ENCODE measurements around the gene DAPK1. TPM values are rescaled to one million over a fixed set of nuclear protein-coding genes. Genes with fewer than 3 reads are reported as not detected.

DAPK1 gene
- total and polyA plus RNA-seq, 12 donors = 5.4 to 44.6 (median 21.3) TPM

DNA sequence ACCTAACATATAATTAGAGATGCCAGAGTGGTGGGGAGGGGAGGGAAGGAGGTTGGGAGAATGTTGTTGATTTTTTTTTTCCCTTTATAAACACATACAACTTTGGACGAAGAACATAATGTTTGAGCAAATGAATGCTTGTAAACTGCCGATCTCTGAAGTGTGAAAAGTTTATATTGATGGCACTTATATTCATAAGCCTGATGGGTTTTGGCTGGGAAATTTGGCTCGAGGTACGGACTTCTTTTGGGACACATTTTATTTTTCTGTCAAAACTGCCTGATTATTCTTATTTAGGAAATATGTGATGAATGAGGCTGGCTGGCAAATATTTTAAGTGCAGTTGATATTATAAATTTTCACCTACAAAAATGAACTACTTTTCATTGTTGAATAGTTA, 9.9 kb downstream of the DAPK1 start:
- DNase-seq = no peak
- peaks cover 0 to 10% of the 10 kb centered on the region in 2 donors for H3K4me1 ChIP-seq (replicated peaks in 1 of 2)
- H3K9me3 ChIP-seq (replicated peaks in 1 of 3) = no peaks in the 10 kb centered on the region
- no peaks in the 10 kb centered on the region for H3K36me3 ChIP-seq (replicated peaks in 1 of 2)
- intact Hi-C loops (cut with DNase I) = no loop called here
- TF ChIP-seq, protein P1, sequence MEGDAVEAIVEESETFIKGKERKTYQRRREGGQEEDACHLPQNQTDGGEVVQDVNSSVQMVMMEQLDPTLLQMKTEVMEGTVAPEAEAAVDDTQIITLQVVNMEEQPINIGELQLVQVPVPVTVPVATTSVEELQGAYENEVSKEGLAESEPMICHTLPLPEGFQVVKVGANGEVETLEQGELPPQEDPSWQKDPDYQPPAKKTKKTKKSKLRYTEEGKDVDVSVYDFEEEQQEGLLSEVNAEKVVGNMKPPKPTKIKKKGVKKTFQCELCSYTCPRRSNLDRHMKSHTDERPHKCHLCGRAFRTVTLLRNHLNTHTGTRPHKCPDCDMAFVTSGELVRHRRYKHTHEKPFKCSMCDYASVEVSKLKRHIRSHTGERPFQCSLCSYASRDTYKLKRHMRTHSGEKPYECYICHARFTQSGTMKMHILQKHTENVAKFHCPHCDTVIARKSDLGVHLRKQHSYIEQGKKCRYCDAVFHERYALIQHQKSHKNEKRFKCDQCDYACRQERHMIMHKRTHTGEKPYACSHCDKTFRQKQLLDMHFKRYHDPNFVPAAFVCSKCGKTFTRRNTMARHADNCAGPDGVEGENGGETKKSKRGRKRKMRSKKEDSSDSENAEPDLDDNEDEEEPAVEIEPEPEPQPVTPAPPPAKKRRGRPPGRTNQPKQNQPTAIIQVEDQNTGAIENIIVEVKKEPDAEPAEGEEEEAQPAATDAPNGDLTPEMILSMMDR (IDR thresholded peaks at IDR 0.05) = no peak
- TF ChIP-seq POLR2A (IDR thresholded peaks at IDR 0.05) = no peak
- H3K27me3 ChIP-seq = no peaks in the 10 kb centered on the region
- no peak overlapping the region for H3K27ac ChIP-seq
- no peak overlapping the region for H3K4me3 ChIP-seq
- 65 to 82% (median 81%) methylated on average over 4 of the region's 4 CpGs for WGBS, 4 donors

GRCh38 chr9:87510252-87510683, 12.6 kb downstream of the DAPK1 start:
- TF ChIP-seq POLR2A (IDR thresholded peaks at IDR 0.05) = no peak
- TF ChIP-seq, protein P1 (IDR thresholded peaks at IDR 0.05) = no peak
- no peak for DNase-seq
- Histone ChIP-seq H3K36me3 (replicated peaks in 1 of 2) (no peaks in the 10 kb centered on the region), H3K4me3 (no peak overlapping the region), H3K9me3 (replicated peaks in 1 of 3) (no peaks in the 10 kb centered on the region), H3K27me3 (no peaks in the 10 kb centered on the region), H3K4me1 (replicated peaks in 1 of 2) (peaks cover 0 to 7% of the 10 kb centered on the region in 2 donors), H3K27ac (no peak overlapping the region)
- intact Hi-C loops (cut with DNase I) = no loop called here
- WGBS, 4 donors = 67 to 82% (median 76%) methylated on average over 4 of the region's 4 CpGs

- Histone ChIP-seq H3K27me3 (no peaks in the 10 kb centered on the region), H3K4me1 (replicated peaks in 1 of 2) (peaks cover 4 to 23% of the 10 kb centered on the region in 2 donors), H3K4me3 (no peak overlapping the region), H3K36me3 (replicated peaks in 1 of 2) (no peaks in the 10 kb centered on the region), H3K9me3 (replicated peaks in 1 of 3) (no peaks in the 10 kb centered on the region), H3K27ac (no peak overlapping the region)
- intact Hi-C loops (cut with DNase I) = no loop called here
- no peak for DNase-seq
- TF ChIP-seq POLR2A (IDR thresholded peaks at IDR 0.05) = no peak
- TF ChIP-seq, protein P1 (IDR thresholded peaks at IDR 0.05) = no peak
- 81 to 91% (median 87%) methylated on average over 3 to 4 of the region's 4 CpGs for WGBS, 4 donors
Measured at GRCh38 chr9:87512311-87512710, 14.6 kb downstream of the DAPK1 start.

DNA sequence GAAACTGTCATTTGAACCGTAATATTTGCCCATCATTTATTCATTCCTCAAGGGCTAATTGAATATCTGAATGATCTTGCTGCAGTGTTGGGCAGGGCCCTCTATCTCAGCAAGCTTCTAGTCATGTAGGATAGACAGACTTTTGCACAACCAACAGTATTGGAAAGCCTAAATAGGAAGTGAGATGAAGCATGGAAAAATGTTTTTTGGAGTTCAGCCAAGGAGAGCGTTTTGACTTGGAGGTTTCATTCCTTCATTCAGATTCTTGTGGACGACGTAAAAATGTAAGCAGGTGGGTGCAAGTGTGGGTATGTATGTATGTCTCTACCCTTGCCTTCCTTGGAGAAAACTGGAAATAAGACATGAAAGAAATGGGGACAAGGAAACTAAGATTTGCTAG, 15.5 kb downstream of the DAPK1 start:
- no peak for DNase-seq
- no peak overlapping the region for H3K27ac ChIP-seq
- TF ChIP-seq, protein P1 (IDR thresholded peaks at IDR 0.05) = no peak
- TF ChIP-seq POLR2A (IDR thresholded peaks at IDR 0.05) = no peak
- H3K4me1 ChIP-seq (replicated peaks in 1 of 2) = peaks cover 4 to 23% of the 10 kb centered on the region in 2 donors
- no peak overlapping the region for H3K4me3 ChIP-seq
- no peaks in the 10 kb centered on the region for H3K27me3 ChIP-seq
- no peaks in the 10 kb centered on the region for H3K9me3 ChIP-seq (replicated peaks in 1 of 3)
- no peaks in the 10 kb centered on the region for H3K36me3 ChIP-seq (replicated peaks in 1 of 2)
- intact Hi-C loops (cut with DNase I) = no loop called here
- 49 to 58% (median 53%) methylated on average over 4 of the region's 4 CpGs for WGBS, 4 donors

All from adrenal gland (tissue), 12 donors.